NT2/D1 (cell line): ENCODE data around the gene TOR2A.

Experiments used
- SUZ12 ChIP-seq: IDR thresholded peaks from 2 replicates; pipeline ENCODE4 v1.6.1; 2011; ENCODE audit not compliant: insufficient read length, insufficient read depth; ENCODE audit errors: extremely low read depth
- YY1 ChIP-seq: IDR thresholded peaks from 2 replicates; pipeline ENCODE4 v1.6.1; 2011; ENCODE audit not compliant: insufficient read length, insufficient read depth
- ZNF274 ChIP-seq: IDR thresholded peaks from 2 replicates; pipeline ENCODE4 v1.6.1; 2011; ENCODE audit warnings: mild to moderate bottlenecking, low read depth, low read length

- TF ChIP-seq YY1 (no peak), SUZ12 (no peak), ZNF274 (no peak)
These were observed 8.2 kb downstream of the TOR2A start for GRCh38 chr9:127726871-127727270.
